Sigmoid colon (tissue), 7 donors: ENCODE results near the gene MLXIP. TPM values are rescaled to one million over a fixed set of nuclear protein-coding genes. Genes with fewer than 3 reads are reported as not detected.
A peak's percentile ranks its signal among the peaks of the same experiment; 100 is the strongest.

Experiments used
- DNase-seq: peaks from one replicate; pipeline ENCODE4 v3.0.0-alpha.2; 2019
- H3K27ac ChIP-seq, 4 donors: fragments of 200-600 bp; sonication (generic); one replicate each; pipeline ENCODE4 v1.5.1; 2016 to 2019; ENCODE audit warnings: mild to moderate bottlenecking in 1 of 4
- H3K27me3 ChIP-seq, 3 donors: fragments of 200-600 bp; sonication (generic); one replicate each; pipeline ENCODE4 v1.5.1; 2019; ENCODE audit warnings: mild to moderate bottlenecking in 1 of 3
- H3K36me3 ChIP-seq, 4 donors: fragments of 200-600 bp; sonication (generic); one replicate each; pipeline ENCODE4 v1.5.1; 2016 to 2019
- H3K4me1 ChIP-seq, 4 donors: fragments of 200-600 bp; sonication (generic); one replicate each; pipeline ENCODE4 v1.5.1; 2017 to 2019
- H3K4me3 ChIP-seq, 4 donors: fragments of 200-600 bp; sonication (generic); one replicate each; pipeline ENCODE4 v1.5.1; 2017 to 2019; ENCODE audit warnings: mild to moderate bottlenecking in 2 of 4, moderate library complexity in 1 of 4
- H3K9me3 ChIP-seq, 4 donors: fragments of 200-600 bp in 3 of 4; sonication (generic) in 3 of 4; one replicate each; pipeline versions ENCODE4 v1.5.1 to v1.6.1; 2013 to 2019
- EP300 ChIP-seq, 4 donors: sonication (generic); formaldehyde crosslinking; IDR thresholded peaks; one replicate each; pipeline ENCODE4 v1.6.1; 2017; ENCODE audit warnings: antibody characterized with exemption in 4 of 4
- POLR2A ChIP-seq, 2 donors: fragments of 450-650 bp; IDR thresholded peaks; one replicate each; pipeline ENCODE4 v1.6.1; 2016; ENCODE audit warnings: antibody characterized with exemption in 2 of 2, mild to moderate bottlenecking in 2 of 2, moderate library complexity in 2 of 2
- POLR2AphosphoS5 ChIP-seq, 4 donors: sonication (generic); formaldehyde crosslinking; IDR thresholded peaks; one replicate each; pipeline ENCODE4 v1.6.1; 2017; ENCODE audit warnings: antibody characterized with exemption in 4 of 4
- WGBS, 2 donors: extraction: QIAGEN DNeasy Blood & Tissue Kit; methylation state at CpG; one replicate each; pipeline ENCODE4 v1.1.7; 2013; 5-methylcytosine and 5-hydroxymethylcytosine counted together
- intact Hi-C: fragments of 100-400 bp; cut with DNase I; formaldehyde crosslinking; loops from one replicate; pipeline ENCODE4 v1.15.1; 2023
- polyA plus RNA-seq, 3 donors: library from polyadenylated mRNA; stranded (reverse); fragments of 200-250 nt; gene quantifications; one replicate each; pipeline ENCODE4 v1.2.3, GENCODE V29; 2013
- total RNA-seq, 4 donors: library from RNA; depleted of rRNA; stranded (reverse); fragments of >200 nt; gene quantifications; one replicate each; pipeline ENCODE4 v1.1.0, GENCODE V29; 2016
- TF ChIP-seq, protein P1 (sequence below), 4 experiments: fragments of 450-650 bp in 3 of 4; fragments of 200-600 bp in 1 of 4; IDR thresholded peaks; one replicate each; pipeline ENCODE4 v1.5.1; 2016 to 2019; ENCODE audit warnings: antibody characterized with exemption in 4 of 4, mild to moderate bottlenecking in 3 of 4, moderate library complexity in 2 of 4
- donor health status: healthy with polysubstance abuse.
- donor health status: Bipolar disorder and iron deficiency.
- donor health status: healthy.

The MLXIP gene, protein sequence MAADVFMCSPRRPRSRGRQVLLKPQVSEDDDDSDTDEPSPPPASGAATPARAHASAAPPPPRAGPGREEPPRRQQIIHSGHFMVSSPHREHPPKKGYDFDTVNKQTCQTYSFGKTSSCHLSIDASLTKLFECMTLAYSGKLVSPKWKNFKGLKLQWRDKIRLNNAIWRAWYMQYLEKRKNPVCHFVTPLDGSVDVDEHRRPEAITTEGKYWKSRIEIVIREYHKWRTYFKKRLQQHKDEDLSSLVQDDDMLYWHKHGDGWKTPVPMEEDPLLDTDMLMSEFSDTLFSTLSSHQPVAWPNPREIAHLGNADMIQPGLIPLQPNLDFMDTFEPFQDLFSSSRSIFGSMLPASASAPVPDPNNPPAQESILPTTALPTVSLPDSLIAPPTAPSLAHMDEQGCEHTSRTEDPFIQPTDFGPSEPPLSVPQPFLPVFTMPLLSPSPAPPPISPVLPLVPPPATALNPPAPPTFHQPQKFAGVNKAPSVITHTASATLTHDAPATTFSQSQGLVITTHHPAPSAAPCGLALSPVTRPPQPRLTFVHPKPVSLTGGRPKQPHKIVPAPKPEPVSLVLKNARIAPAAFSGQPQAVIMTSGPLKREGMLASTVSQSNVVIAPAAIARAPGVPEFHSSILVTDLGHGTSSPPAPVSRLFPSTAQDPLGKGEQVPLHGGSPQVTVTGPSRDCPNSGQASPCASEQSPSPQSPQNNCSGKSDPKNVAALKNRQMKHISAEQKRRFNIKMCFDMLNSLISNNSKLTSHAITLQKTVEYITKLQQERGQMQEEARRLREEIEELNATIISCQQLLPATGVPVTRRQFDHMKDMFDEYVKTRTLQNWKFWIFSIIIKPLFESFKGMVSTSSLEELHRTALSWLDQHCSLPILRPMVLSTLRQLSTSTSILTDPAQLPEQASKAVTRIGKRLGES
- 10 to 100 TPM; 32.9 to 87.5 (median 57.3) TPM for total RNA-seq
- polyA plus RNA-seq, result 100 to 1,000 TPM in 1 of 3 donors, 10 to 100 TPM in 2; 15.6 to 141 (median 35.4) TPM

DNA sequence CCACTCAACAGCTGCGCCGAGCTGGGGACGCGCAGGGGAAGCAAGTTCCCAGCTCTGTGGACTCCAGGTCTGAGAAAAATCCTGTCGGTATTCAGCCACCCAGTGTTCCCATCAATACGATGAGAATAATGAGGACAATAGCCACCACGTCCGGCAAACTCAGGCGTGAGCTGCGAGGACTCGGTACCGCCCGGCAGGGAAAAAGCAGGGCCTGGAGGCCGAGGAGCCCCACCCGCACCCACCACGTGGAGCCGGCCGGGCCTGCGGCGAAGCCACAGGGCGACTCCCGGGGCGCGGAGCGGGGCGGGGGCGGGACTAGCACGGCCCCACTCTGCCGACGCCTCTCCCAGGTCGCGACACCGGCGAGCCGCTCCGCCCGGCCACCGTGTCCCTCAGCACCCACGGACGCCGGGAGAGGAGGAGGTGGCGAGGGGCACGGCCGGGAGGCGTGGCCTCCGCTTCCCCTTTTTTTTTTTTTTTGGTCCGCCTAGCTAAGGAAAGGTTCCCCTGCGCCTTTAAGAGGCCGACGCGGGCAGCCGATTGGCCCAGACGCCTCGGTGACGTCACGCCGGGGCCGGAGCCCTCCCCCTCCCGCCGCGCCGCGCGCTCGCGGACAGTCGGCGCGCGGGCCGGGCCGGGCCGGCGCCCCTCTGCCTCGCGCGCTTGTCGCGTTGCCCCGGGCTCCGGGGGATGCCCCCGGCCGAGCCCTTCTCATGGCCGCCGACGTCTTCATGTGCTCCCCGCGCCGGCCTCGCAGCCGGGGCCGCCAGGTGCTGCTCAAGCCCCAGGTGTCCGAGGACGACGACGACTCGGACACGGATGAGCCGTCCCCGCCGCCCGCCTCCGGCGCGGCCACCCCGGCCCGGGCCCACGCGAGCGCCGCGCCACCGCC, at the start of gene MLXIP:
Gene MLXIP, plus strand, starts transcription at position 616 of the 892 bp plus-strand sequence. Its CDS starts 98 bp downstream, at position 714.
- DNase-seq, result peak; percentile 98
- peak within 1 kb of the TSS; percentile 87 to 96 (median 90) for H3K27ac ChIP-seq
- no peaks in the 10 kb centered on the region for H3K27me3 ChIP-seq
- H3K9me3 ChIP-seq, result no peaks in the 10 kb centered on the region
- peak within 1 kb of the TSS; percentile 77 to 94 (median 90) for H3K4me3 ChIP-seq
- no peaks in the 10 kb centered on the region for H3K36me3 ChIP-seq
- TF ChIP-seq EP300 (IDR thresholded peaks at IDR 0.05), result no peak
- TF ChIP-seq, protein P1, sequence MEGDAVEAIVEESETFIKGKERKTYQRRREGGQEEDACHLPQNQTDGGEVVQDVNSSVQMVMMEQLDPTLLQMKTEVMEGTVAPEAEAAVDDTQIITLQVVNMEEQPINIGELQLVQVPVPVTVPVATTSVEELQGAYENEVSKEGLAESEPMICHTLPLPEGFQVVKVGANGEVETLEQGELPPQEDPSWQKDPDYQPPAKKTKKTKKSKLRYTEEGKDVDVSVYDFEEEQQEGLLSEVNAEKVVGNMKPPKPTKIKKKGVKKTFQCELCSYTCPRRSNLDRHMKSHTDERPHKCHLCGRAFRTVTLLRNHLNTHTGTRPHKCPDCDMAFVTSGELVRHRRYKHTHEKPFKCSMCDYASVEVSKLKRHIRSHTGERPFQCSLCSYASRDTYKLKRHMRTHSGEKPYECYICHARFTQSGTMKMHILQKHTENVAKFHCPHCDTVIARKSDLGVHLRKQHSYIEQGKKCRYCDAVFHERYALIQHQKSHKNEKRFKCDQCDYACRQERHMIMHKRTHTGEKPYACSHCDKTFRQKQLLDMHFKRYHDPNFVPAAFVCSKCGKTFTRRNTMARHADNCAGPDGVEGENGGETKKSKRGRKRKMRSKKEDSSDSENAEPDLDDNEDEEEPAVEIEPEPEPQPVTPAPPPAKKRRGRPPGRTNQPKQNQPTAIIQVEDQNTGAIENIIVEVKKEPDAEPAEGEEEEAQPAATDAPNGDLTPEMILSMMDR (IDR thresholded peaks at IDR 0.05), result no peak
- TF ChIP-seq POLR2AphosphoS5 (IDR thresholded peaks at IDR 0.05), result peak; percentile 83 to 97 (median 91)
- TF ChIP-seq POLR2A (IDR thresholded peaks at IDR 0.05), result peak; percentile 18 to 61
- intact Hi-C loops, result loop anchor here (2.0 kb wide), 1 partner anchor 14 kb away; no protein-coding TSS in a partner anchor
- peaks cover 0 to 57% (median 37%) of the 10 kb centered on the region in 4 donors for H3K4me1 ChIP-seq
- WGBS, 2 donors, result 1% methylated on average over 113 of the region's 113 CpGs

DNA sequence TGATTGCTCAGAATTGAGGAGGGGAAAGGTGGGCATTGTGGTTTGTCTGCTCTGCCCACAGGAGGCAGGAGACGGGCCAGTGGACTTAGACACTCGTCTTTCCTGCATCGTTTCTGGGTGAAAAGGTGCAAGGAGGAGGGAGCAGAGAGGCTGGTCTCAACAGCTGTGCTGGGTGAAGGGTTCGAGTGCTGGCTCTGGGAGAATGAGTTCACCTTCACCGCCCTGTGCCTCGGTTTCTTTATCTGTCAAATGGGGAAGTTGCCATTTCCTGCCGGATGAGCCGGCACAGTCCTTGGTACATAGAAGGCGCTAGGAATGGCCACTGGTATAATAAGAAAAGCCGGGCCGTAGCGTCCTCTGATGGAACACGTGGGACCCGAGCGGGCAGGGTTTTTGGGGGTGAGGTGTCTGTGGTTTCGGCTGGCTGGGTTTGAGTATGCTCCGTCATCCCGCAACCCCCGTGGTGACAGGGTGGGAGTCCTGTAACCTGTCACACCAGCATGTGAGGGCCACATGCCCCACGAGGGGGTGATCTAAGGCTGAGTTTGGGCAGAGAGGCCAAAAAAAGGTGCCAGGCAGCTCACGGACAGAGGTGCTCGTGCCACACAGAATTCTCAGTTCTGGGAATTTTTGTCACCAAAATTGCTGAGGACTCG, 49.5 kb upstream of the MLXIP start:
- Histone ChIP-seq H3K27me3 (no peaks in the 10 kb centered on the region), H3K27ac (no peak overlapping the region), H3K9me3 (no peaks in the 10 kb centered on the region), H3K4me3 (no peak overlapping the region), H3K36me3 (no peaks in the 10 kb centered on the region), H3K4me1 (peaks cover 0 to 10% (median 3%) of the 10 kb centered on the region in 4 donors)
- no peak for DNase-seq
- WGBS, 2 donors, result 77 to 81% methylated on average over 23 of the region's 23 CpGs
- intact Hi-C loops, result loop anchor here (10.0 kb wide), 1 partner anchor 196 kb away; the partner anchor contains the start of gene DIABLO
- no peak for TF ChIP-seq EP300 (IDR thresholded peaks at IDR 0.05)

DNA sequence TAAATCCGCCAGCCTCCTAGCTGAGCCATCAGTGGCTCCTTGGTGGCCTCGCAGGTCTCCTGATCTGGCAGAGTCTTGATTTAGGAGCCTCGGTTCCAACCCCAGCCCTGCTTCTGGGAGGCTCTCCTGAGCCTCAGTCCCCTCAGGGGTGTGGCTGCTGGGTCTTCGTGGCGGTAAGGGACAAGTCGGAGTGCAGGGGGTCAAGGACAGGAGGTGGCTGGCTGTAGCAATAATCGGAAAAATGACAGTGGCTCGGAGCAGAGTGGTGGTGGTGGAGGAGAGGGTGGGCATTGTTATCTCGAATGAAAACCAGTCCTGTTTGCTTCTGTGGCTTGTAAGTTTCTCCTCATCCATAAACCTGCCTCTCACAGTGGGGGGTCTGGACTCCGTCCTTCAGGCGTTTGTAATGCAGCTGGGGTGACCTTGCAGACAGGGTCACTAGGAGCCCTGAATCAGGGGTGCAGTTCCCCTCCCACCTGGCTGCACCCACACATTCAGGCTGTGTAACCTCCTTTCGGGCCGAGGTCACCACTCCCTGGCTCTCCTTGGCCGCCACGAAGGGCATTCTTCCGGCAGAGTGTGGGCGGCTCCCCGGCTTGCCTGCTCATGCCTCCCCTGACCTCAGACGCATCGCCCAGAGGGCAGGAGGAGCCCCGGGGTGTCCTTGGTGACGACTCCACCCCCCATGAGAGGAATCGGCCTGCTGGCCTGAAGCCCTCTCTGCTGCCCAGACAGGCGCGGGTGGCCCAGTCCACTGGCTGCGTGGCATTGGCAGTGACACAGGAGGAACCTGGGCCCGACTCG, 48.7 kb upstream of the MLXIP start:
- WGBS, 2 donors, result 85 to 86% methylated on average over 28 of the region's 28 CpGs
- intact Hi-C loops, result loop anchor here (10.0 kb wide), 2 partner anchors 155 to 195 kb away; partner anchors contain the start of genes DIABLO and LRRC43
- H3K9me3 ChIP-seq, result no peaks in the 10 kb centered on the region
- H3K4me3 ChIP-seq, result no peak overlapping the region
- H3K27ac ChIP-seq, result no peak overlapping the region
- TF ChIP-seq POLR2A (IDR thresholded peaks at IDR 0.05), result no peak
- TF ChIP-seq EP300 (IDR thresholded peaks at IDR 0.05), result no peak
- TF ChIP-seq, protein P1 (IDR thresholded peaks at IDR 0.05), result no peak
- H3K27me3 ChIP-seq, result no peaks in the 10 kb centered on the region
- DNase-seq, result no peak
- peaks cover 0 to 5% (median 0%) of the 10 kb centered on the region in 4 donors for H3K4me1 ChIP-seq
- H3K36me3 ChIP-seq, result peaks cover 0 to under 1% (median 0%) of the 10 kb centered on the region in 4 donors

DNA sequence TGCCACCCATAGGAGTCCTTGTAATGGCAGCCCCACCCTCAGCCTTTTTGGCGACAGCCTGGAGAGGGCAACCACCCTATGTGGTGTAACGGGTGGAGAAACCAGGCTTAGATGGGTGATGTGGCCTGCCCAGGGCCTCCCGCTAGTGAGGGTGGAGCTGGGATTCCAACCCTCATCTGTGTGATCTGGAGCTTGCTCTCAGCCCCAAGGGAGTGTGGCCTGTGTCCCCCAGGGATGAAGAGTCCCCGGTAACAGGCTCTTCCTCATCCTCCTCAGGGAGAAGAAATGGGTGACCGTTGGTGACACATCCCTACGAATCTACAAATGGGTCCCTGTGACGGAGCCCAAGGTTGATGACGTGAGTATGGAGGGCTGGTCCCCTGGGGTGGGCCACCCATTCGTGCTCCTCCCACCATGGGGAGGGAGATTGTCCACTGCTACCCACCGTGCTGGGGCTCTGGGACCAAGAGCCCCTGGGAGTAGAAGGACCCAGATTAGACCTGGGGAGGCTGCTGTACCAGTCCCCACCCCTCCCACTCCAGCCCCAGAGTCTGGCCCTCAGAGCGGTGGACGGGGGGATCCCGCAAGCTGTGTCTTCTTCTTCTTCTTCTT, 48.0 kb upstream of the MLXIP start:
- TF ChIP-seq POLR2AphosphoS5 (IDR thresholded peaks at IDR 0.05) (no peak), EP300 (IDR thresholded peaks at IDR 0.05) (no peak), POLR2A (IDR thresholded peaks at IDR 0.05) (no peak)
- TF ChIP-seq, protein P1 (IDR thresholded peaks at IDR 0.05), result no peak
- 89 to 91% methylated on average over 13 of the region's 13 CpGs for WGBS, 2 donors
- H3K36me3 ChIP-seq, result peaks cover 0 to 7% (median 2%) of the 10 kb centered on the region in 4 donors
- intact Hi-C loops, result loop anchor here (10.0 kb wide), 1 partner anchor 154 kb away; the partner anchor contains the start of gene LRRC43
- H3K9me3 ChIP-seq, result no peaks in the 10 kb centered on the region
- H3K4me1 ChIP-seq, result peaks cover 0 to 5% (median 0%) of the 10 kb centered on the region in 4 donors
- H3K27me3 ChIP-seq, result no peaks in the 10 kb centered on the region
- H3K27ac ChIP-seq, result no peak overlapping the region
- H3K4me3 ChIP-seq, result no peak overlapping the region
- DNase-seq, result no peak
